HG03159 (cell line): Measurements from ENCODE around the gene ADARB2.

Experiments used
- ATAC-seq: cut with Tn5 transposase; IDR thresholded peaks from one replicate; pipeline ENCODE4 v1.9.1; 2021; ENCODE audit warnings: mild to moderate bottlenecking, moderate library complexity; ENCODE audit not compliant: unreplicated experiment

The ADARB2 gene

DNA sequence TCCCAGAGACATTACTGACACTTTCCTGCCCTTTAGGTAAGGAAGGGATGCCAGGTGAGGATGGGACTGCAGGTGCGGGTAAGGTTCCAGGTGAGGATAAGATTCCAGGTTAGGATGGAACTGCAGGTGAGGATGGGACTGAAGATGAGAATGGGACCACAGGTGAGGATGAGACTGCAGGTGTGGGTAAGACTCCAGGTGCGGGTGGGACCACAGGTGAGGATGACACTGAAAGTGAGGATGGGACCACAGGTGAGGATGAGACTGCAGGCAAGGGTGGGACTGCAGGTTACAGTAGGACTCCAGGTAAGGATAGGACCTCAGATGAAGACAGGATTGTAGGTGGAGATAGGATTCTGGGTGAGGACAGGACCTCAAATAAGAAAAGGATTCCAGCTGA, 358.9 kb downstream of the ADARB2 start:
- ATAC-seq, result no peak

- ATAC-seq, result no peak
Measured at GRCh38 chr10:1377740-1378397, 359.5 kb downstream of the ADARB2 start.

DNA sequence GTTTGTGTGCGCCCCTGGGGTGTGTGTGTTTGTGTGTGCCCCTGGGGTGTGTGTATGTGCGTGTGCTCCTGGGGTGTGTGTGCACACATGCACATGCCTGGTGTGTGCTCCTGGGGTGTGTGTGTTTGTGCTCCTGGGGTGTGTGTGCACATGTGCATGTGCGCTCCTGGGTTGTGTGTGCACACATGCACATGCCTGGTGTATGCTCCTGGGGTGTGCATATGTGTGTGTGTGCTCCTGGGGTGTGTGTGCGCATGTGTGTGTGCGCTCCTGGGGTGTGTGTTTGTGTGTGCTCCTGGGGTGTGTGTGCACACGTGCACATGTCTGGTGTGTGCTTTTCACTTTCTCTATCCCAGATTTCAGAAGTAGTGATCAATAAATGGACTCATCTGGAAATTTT, 360.1 kb downstream of the ADARB2 start:
- no peak for ATAC-seq

DNA sequence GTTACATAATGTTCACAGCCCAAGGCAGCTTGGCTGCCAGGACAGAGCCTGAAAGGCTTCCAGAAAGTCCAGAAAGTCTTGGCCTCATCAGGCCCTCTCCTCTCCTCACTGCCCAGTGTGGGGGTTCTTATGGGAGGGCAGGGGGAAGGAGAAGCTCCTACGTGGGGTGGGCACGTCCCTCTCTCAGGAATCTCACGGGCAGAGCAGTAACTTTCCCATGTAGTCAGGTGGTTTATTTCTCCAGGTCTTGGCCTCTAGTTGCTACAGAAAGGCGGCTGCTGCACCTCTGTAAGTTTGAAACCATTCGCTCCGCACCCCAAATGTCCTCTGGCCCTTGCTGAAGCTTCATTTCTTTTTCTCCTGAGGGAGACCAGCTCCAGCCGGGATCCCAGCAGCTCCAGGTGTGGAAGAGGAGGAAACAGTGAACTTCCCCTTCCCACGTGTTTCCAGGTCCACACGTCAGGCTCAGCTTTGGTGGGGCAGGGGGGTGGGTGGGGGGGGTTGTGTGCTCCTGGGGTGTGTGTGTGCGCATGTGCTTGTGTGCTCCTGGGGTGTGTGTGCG, 360.9 kb downstream of the ADARB2 start:
- no peak for ATAC-seq

DNA sequence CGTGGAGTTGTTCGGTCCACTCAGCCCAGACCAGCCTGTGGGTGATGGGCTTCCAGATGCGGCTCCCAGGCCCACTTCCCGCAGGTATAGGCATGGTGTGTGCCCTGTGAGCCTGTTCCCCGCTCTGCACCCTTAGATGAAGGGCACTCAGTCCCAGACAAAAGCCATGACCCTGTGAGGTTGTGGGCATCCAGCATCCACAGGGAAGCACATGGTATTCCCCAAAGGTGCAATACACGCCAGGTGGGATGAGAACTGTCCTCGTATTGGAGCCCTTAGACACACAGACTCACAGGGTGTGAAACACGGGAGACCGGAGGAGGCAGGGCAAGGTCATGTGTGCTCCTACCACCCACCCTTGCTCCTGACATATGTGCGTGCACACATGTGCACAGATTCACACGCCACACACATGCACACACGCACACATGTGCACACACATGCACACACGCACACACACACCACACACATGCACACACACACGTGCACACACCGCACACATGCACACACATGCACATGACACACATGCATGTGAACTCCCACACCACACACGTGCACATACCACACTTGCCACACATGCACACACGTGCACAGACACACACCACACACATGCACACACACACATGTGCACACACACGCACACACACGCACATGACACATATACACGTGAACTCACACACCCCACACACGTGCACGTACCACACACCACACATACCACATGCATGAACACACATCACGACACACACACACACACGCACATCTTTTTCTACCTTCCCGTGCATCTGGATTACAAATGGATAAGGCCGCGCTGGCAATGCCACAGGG, 361.8 kb downstream of the ADARB2 start:
- ATAC-seq, result no peak

GRCh38 chr10:1374511-1375345, 362.6 kb downstream of the ADARB2 start:
- ATAC-seq, result no peak

DNA sequence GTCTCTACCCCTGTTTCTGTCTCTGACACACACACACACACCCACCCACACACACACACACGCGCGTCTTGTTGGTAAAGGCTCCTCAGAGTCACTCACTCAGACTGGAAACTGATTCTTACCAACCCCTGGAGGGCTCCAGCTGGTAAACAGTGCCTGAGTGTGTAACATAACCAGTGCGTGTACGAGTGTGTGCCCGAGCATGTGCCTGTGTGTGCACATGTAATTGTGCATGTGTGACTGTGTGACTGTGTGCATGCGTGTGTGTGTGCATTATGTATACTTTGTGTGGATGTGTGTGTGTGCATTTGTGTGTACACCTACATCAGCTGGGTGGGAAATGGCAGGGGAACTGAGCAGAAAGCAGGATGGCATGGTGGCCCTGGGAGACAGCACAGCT, 364.0 kb downstream of the ADARB2 start:
- no peak for ATAC-seq

GRCh38 chr10:1372212-1372611, 365.1 kb downstream of the ADARB2 start:
- no peak for ATAC-seq

DNA sequence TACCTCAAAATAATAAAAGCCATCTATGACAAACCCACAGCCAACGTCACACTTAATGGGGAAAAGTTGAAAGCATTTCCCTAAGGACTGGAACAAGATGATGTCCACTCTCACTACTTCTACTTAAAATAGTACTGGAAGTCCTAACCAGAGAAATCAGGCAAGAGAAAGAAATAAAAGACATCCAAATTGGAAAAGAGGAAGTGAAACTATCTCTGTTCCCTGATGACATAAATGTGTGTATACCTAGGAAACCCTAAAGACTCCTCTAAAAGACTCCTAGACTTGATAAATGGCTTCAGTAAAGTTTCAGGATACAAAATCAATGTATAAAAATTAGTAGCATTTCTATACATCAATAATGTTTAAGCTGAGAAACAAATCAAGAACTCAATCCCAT, 367.0 kb downstream of the ADARB2 start:
- ATAC-seq, result no peak

- no peak for ATAC-seq
Measured at GRCh38 chr10:1369665-1370064, 367.7 kb downstream of the ADARB2 start.

DNA sequence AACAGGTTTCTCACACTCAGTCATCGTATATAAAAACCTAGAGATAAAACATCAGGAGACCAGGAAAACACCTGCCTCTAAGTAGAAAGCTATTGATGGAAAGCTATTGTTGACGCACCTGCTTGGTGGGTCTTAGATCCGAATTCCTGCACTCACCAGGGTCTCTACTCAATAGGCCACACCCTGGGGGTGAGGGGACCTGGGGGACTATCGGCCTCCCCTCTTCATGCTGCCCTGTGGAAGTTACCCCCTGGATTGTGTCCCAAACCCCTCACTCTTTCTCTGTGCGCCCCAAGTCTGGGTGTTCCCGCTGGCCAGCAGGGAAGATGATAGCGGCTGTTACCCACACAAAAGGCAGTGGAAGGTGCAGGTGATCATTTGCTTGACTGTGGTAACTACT, 368.1 kb downstream of the ADARB2 start:
- no peak for ATAC-seq

- peak; percentile 57 for ATAC-seq
Measured at GRCh38 chr10:1368842-1369171, 368.5 kb downstream of the ADARB2 start.

DNA sequence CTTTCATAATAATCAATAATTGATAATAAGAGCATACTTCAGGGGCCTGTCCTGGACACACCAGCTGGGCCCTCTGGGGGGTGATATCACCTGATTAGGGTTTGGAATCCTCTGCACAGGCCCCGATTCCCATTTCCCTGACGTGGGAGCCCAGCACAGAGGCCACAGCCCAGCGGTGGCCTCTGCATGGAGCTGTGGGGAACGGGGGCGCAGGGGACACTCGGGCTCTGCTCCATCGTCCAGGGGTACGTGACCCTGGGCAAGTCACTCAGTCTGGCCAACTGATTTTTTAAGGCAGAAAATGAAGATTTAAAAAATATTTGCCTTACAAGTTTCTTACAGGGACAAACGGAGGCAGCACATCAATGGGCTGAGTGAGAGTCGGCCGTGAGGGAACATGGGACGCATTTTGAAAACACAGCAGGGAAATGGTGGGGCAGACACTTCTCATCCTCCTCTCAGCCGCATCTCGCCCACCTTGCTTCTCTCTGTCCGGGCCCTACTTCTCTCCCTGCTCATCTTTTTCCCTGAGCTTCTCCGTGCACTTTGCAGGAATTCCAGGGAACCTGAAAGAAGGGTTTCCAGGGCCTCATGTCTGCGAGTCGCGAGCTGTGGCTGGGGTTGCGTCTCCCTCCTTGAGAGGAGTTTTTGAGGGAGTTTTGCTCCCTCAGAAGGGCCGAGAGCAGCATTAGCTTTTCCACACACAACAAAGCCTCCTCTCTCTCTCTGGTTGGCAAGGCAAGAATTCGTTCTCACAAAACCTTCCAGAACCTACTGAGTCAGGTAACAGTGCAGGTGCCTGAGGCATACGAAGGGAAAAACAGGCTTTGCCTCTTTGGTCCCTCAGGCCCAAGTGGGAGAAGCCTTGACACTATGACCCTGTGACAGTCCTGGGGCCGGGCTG, 369.1 kb downstream of the ADARB2 start:
- no peak for ATAC-seq

DNA sequence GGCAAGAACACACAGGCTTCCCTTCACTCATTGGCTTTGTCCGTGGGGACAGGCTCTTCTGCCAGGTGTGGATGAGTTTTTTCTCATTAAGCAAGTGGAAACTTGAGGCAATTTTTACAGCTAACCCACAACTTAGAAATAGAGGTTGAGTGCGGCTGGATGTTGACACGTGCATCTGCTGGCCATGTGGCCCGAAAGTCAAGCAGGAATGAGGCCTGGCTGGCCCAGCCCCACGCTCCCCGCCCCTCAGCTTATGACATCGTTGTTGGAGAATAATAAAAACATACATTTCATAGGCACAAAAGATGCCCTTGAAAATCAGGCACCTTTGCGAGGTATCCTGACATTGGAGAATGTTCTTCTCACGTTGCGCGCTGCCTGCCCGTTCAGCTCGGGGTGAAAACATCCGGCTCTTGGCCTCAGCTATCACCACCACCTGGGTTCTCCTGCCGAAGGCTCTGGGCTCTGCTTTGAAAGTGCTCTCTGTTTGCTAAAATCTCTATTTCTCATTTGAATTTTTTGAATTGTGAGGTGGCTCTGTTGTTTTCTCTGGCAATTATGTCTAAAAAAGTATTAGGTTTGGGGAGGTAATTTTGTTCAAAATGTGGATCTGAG, 370.4 kb downstream of the ADARB2 start:
- no peak for ATAC-seq

- ATAC-seq, result no peak
Measured at GRCh38 chr10:1366322-1366691, 371.0 kb downstream of the ADARB2 start.

DNA sequence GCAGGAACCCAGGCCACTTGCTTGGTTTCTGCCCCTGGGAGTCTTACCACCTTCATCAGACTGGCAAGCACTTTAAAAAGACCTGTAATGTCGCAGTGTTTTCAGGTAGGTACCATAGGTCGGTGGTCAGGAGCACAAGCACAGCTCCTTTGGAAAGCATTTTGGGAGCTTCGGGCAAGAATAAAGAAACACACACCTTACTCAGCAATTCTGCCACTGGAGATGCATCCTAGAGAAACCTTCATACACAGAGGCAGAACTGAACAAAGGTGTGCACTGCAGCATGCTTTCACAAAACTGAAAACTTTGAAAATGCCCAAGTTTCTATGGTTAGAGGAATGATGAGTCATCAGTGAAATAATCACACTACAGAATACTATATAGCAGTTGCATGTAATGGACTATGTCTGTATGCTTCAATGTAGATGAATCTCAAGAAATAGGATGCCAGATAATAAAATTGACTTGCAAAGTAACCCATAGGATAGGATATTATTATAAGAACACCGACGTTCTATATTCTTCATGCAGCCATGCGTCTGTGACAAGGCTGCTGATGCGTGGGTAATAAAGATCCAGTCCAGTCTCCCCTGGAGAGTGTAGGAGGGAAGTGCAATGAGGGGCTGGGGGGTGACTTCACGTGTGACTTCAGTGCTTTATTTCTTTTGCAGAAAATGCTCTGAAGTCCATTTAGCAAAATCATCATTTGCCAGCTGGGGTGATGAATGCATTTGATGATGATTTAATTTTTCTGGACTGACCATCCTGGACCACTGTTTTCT, 371.6 kb downstream of the ADARB2 start:
- ATAC-seq, result no peak

- no peak for ATAC-seq
Measured at GRCh38 chr10:1364151-1364910, 373.0 kb downstream of the ADARB2 start.

DNA sequence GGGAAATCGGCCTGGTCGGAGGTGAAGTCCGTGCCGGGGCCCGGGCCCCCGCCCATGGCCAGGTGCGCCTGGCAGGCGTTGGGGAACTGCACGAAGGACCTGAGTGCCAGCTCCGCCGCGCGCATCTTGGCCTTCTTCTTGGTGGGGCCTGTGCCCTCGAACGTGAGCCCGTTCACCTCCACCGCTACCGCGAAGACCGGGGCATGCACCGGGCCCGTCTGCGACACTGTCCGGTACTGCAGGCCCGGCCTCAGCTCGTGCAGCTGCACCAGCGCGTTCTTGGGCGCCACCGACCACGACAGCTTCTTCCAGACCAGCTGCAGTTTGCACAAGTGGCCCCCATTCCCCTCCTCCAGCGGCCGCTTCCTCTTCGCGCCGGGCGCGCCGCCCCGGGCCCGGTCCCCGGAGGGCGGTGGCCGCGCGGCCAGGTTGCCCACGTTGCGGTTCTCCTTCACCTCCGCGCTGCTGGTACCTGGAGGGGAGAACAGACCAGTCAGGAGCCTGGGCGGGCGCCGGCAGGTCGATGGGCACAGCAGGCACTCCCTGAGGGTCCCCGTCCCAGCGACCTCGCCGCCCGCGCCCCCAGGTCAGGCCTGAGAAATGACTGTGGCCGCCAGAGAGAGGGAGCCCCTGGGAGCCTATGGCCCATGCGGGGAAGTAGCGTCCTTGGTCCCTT, 373.7 kb downstream of the ADARB2 start:
- no peak for ATAC-seq
